Esophagus muscularis mucosa (tissue), 3 donors: ENCODE results near the gene BICRA.

Source experiments
- POLR2A ChIP-seq: fragments of 450-650 bp; IDR thresholded peaks from one replicate; pipeline ENCODE4 v1.6.1; 2017; ENCODE audit warnings: antibody characterized with exemption, moderate library complexity, mild to moderate bottlenecking, low read depth
- POLR2AphosphoS5 ChIP-seq, 2 donors: sonication (generic); formaldehyde crosslinking; IDR thresholded peaks; one replicate each; pipeline ENCODE4 v1.6.1; 2017; ENCODE audit warnings: antibody characterized with exemption in 2 of 2
- TF ChIP-seq, protein P1 (sequence below), 3 experiments: fragments of 200-600 bp in 2 of 3; fragments of 450-650 bp in 1 of 3; sonication (generic) in 2 of 3; IDR thresholded peaks; one replicate each; pipeline ENCODE4 v1.5.1; 2017 to 2019; ENCODE audit warnings: antibody characterized with exemption in 3 of 3, mild to moderate bottlenecking in 2 of 3, moderate library complexity in 1 of 3

DNA sequence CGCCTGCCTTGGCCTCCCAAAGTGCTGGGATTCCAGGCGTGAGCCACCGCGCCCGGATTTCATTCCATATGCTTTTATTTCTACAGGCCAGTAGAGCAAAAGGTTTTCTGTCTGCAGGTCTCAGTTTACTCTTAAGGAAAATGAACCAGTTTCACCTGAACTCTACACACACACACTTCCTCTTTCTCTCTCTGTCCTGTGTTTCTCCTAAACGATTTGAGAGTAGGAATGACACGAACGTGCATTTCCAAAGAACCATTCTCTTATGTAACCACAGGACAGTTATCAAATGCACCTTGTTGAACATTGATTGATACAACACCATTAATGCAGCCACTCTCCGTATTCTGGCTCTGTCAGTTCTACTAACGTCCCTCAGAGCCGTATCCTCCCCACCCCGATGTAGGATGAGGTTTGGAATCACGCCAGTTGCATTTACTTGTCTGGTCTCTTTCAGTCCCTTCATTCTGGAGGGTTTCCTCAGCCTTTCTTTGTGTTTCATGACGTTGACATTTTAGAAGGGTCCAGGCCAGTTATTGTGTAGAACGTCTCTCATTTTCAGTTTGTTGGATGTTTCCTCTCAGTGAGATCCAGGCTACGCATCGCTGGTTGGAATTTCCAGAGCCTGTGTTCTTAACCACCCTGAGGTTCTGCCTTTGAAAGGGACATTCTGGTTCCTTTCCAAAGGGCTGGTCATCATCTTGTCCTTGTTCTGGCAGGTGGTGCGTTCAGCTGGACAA, 36.0 kb downstream of the BICRA start:
- TF ChIP-seq POLR2A (no peak), POLR2AphosphoS5 (IDR thresholded peaks at IDR 0.05) (peak in 1 of 2 donors; percentile 10)
- TF ChIP-seq, protein P1, sequence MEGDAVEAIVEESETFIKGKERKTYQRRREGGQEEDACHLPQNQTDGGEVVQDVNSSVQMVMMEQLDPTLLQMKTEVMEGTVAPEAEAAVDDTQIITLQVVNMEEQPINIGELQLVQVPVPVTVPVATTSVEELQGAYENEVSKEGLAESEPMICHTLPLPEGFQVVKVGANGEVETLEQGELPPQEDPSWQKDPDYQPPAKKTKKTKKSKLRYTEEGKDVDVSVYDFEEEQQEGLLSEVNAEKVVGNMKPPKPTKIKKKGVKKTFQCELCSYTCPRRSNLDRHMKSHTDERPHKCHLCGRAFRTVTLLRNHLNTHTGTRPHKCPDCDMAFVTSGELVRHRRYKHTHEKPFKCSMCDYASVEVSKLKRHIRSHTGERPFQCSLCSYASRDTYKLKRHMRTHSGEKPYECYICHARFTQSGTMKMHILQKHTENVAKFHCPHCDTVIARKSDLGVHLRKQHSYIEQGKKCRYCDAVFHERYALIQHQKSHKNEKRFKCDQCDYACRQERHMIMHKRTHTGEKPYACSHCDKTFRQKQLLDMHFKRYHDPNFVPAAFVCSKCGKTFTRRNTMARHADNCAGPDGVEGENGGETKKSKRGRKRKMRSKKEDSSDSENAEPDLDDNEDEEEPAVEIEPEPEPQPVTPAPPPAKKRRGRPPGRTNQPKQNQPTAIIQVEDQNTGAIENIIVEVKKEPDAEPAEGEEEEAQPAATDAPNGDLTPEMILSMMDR (IDR thresholded peaks at IDR 0.05): no peak
